ENCODE results near the gene TRERF1. TPM values are rescaled to one million over a fixed set of nuclear protein-coding genes. Genes with fewer than 3 reads are reported as not detected.
"Not testable (repeated sequence)": the region's sequence is repeated elsewhere in the genome, so short reads cannot be mapped to it uniquely, and the experiment has no call there.

TRERF1 gene
- total and polyA plus RNA-seq, 3 donors from 2014 or later: 13.7 to 49.1 (median 40.4) TPM

- Histone ChIP-seq H3K27me3 (no peaks in the 10 kb centered on the region), H3K36me3 (ENCODE audit: low read depth, missing control alignments) (no peaks in the 10 kb centered on the region), H3K27ac (no peak overlapping the region), H3K4me3 (no peak overlapping the region), H3K9me3 (no peaks in the 10 kb centered on the region), H3K4me1 (no peaks in the 10 kb centered on the region)
- intact Hi-C loops (cut with DNase I; ENCODE audit: low total_unique reads): no loop called here
- DNase-seq: no peak
- whole genome bisulfite sequencing, 2 donors: 81 to 83% methylated on average over 13 of the region's 13 CpGs
- no peak for TF ChIP-seq POLR2A (IDR thresholded peaks at IDR 0.05)
- TF ChIP-seq CTCF (IDR thresholded peaks at IDR 0.05): no peak
Measured at GRCh38 chr6:42197555-42198362, 254.0 kb downstream of the TRERF1 start.

GRCh38 chr6:42195415-42195814 is 256.3 kb downstream of the TRERF1 start:
- intact Hi-C loops (cut with DNase I; ENCODE audit: low total_unique reads): no loop called here
- TF ChIP-seq POLR2A (IDR thresholded peaks at IDR 0.05) (no peak), CTCF (IDR thresholded peaks at IDR 0.05) (no peak)
- no peaks in the 10 kb centered on the region for H3K4me1 ChIP-seq
- no peak overlapping the region for H3K27ac ChIP-seq
- no peak for DNase-seq
- 88 to 91% methylated on average over 4 of the region's 4 CpGs for WGBS, 2 donors
- H3K9me3 ChIP-seq: no peaks in the 10 kb centered on the region
- H3K4me3 ChIP-seq: no peak overlapping the region
- no peaks in the 10 kb centered on the region for H3K36me3 ChIP-seq (ENCODE audit: low read depth, missing control alignments)
- no peaks in the 10 kb centered on the region for H3K27me3 ChIP-seq

- Histone ChIP-seq H3K27ac (no peak overlapping the region), H3K36me3 (ENCODE audit: low read depth, missing control alignments) (no peaks in the 10 kb centered on the region), H3K4me1 (no peaks in the 10 kb centered on the region), H3K9me3 (no peaks in the 10 kb centered on the region), H3K27me3 (no peaks in the 10 kb centered on the region), H3K4me3 (no peak overlapping the region)
- no peak for DNase-seq
- intact Hi-C loops (cut with DNase I; ENCODE audit: low total_unique reads): no loop called here
- TF ChIP-seq POLR2A (IDR thresholded peaks at IDR 0.05) (no peak), CTCF (IDR thresholded peaks at IDR 0.05) (no peak)
- WGBS, 2 donors: 93 to 94% methylated on average over 5 of the region's 5 CpGs
Measured at GRCh38 chr6:42194056-42194455, 257.7 kb downstream of the TRERF1 start.

- Histone ChIP-seq H3K27ac (no peak overlapping the region), H3K4me3 (no peak overlapping the region), H3K4me1 (no peaks in the 10 kb centered on the region), H3K36me3 (ENCODE audit: low read depth, missing control alignments) (no peaks in the 10 kb centered on the region), H3K9me3 (no peaks in the 10 kb centered on the region), H3K27me3 (no peaks in the 10 kb centered on the region)
- DNase-seq: no peak
- no peak for TF ChIP-seq POLR2A (IDR thresholded peaks at IDR 0.05)
- TF ChIP-seq CTCF (IDR thresholded peaks at IDR 0.05): no peak
- WGBS, 2 donors: 69 to 77% methylated on average over 8 of the region's 8 CpGs
- intact Hi-C loops (cut with DNase I; ENCODE audit: low total_unique reads): no loop called here
Measured at GRCh38 chr6:42193491-42193894, 258.2 kb downstream of the TRERF1 start.

GRCh38 chr6:42192385-42192784 is 259.3 kb downstream of the TRERF1 start:
- H3K4me1 ChIP-seq; H3K9me3 ChIP-seq; H3K27ac ChIP-seq; intact Hi-C loops (cut with DNase I; ENCODE audit: low total_unique reads); H3K27me3 ChIP-seq; H3K4me3 ChIP-seq; DNase-seq; H3K36me3 ChIP-seq (ENCODE audit: low read depth, missing control alignments): not testable (repeated sequence)
- WGBS, 2 donors: 89 to 98% methylated on average over 5 of the region's 5 CpGs

All from testis (tissue), 3 donors.